ENCODE data around the gene CFAP69. TPM values are rescaled to one million over a fixed set of nuclear protein-coding genes. Genes with fewer than 3 reads are reported as not detected.

The CFAP69 gene
- polyA plus RNA-seq, 1 donor from 2014 or later = 6.2 TPM

GRCh38 chr7:90227259-90227658, 17.7 kb upstream of the CFAP69 start:
- Histone ChIP-seq H3K27me3 (ENCODE audit: insufficient read depth, low read depth, low read length) (no peaks in the 10 kb centered on the region), H3K4me3 (ENCODE audit: low read length) (no peak overlapping the region), H3K79me2 (replicated peaks; ENCODE audit: insufficient read depth, low read length) (no peaks in the 10 kb centered on the region), H3K27ac (ENCODE audit: low read length) (no peak overlapping the region), H3K4me2 (ENCODE audit: low read length) (no peak overlapping the region), H3F3A (ENCODE audit: insufficient read depth, low read length, poor library complexity, severe bottlenecking) (no peaks in the 10 kb centered on the region), H3K36me3 (ENCODE audit: insufficient read depth, low read length) (no peaks in the 10 kb centered on the region), H2AFZ (ENCODE audit: low read depth, low read length) (no peak overlapping the region), H3K9ac (ENCODE audit: low read length) (no peak overlapping the region), H3K9me2 (ENCODE audit: insufficient read depth, low read length) (no peaks in the 10 kb centered on the region), H3K9me3 (ENCODE audit: low read length) (no peaks in the 10 kb centered on the region), H4K20me1 (ENCODE audit: insufficient read depth) (no peaks in the 10 kb centered on the region)
- no peak for TF ChIP-seq EP300 (conservative IDR thresholded peaks at IDR 0.05; ENCODE audit: poor library complexity, severe bottlenecking)
- TF ChIP-seq MXI1 (conservative IDR thresholded peaks at IDR 0.05; ENCODE audit: poor library complexity, severe bottlenecking) = no peak
- TF ChIP-seq, protein P1, sequence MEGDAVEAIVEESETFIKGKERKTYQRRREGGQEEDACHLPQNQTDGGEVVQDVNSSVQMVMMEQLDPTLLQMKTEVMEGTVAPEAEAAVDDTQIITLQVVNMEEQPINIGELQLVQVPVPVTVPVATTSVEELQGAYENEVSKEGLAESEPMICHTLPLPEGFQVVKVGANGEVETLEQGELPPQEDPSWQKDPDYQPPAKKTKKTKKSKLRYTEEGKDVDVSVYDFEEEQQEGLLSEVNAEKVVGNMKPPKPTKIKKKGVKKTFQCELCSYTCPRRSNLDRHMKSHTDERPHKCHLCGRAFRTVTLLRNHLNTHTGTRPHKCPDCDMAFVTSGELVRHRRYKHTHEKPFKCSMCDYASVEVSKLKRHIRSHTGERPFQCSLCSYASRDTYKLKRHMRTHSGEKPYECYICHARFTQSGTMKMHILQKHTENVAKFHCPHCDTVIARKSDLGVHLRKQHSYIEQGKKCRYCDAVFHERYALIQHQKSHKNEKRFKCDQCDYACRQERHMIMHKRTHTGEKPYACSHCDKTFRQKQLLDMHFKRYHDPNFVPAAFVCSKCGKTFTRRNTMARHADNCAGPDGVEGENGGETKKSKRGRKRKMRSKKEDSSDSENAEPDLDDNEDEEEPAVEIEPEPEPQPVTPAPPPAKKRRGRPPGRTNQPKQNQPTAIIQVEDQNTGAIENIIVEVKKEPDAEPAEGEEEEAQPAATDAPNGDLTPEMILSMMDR (IDR thresholded peaks at IDR 0.05; ENCODE audit: poor library complexity, severe bottlenecking) = no peak
- TF ChIP-seq EZH2 (IDR thresholded peaks at IDR 0.05; ENCODE audit: borderline replicate concordance, insufficient read depth, low read length, poor library complexity, severe bottlenecking) = no peak
- no peak for TF ChIP-seq RAD21 (conservative IDR thresholded peaks at IDR 0.05)
- no peak for TF ChIP-seq REST (IDR thresholded peaks at IDR 0.05; ENCODE audit: borderline replicate concordance)
- TF ChIP-seq TAF1 (IDR thresholded peaks at IDR 0.05; ENCODE audit: low read depth) = no peak
- TF ChIP-seq SMC3 (conservative IDR thresholded peaks at IDR 0.05; ENCODE audit: poor library complexity) = no peak
- no peak for TF ChIP-seq POLR2AphosphoS5 (IDR thresholded peaks at IDR 0.05)

- H3K79me2 ChIP-seq (replicated peaks; ENCODE audit: insufficient read depth, low read length) = no peaks in the 10 kb centered on the region
- no peak overlapping the region for H3K4me2 ChIP-seq (ENCODE audit: low read length)
- H3K4me3 ChIP-seq (ENCODE audit: low read length) = no peak overlapping the region
- no peak for TF ChIP-seq MXI1 (conservative IDR thresholded peaks at IDR 0.05; ENCODE audit: poor library complexity, severe bottlenecking)
- TF ChIP-seq, protein P1 (IDR thresholded peaks at IDR 0.05; ENCODE audit: poor library complexity, severe bottlenecking) = no peak
- no peak for TF ChIP-seq EP300 (conservative IDR thresholded peaks at IDR 0.05; ENCODE audit: poor library complexity, severe bottlenecking)
- TF ChIP-seq RAD21 (conservative IDR thresholded peaks at IDR 0.05) = no peak
- H3K9me3 ChIP-seq (ENCODE audit: low read length) = no peaks in the 10 kb centered on the region
- no peak overlapping the region for H2AFZ ChIP-seq (ENCODE audit: low read depth, low read length)
- no peaks in the 10 kb centered on the region for H3K9me2 ChIP-seq (ENCODE audit: insufficient read depth, low read length)
- no peaks in the 10 kb centered on the region for H3K27me3 ChIP-seq (ENCODE audit: insufficient read depth, low read depth, low read length)
- H3F3A ChIP-seq (ENCODE audit: insufficient read depth, low read length, poor library complexity, severe bottlenecking) = no peaks in the 10 kb centered on the region
- no peaks in the 10 kb centered on the region for H3K36me3 ChIP-seq (ENCODE audit: insufficient read depth, low read length)
- H3K9ac ChIP-seq (ENCODE audit: low read length) = no peak overlapping the region
- H4K20me1 ChIP-seq (ENCODE audit: insufficient read depth) = no peaks in the 10 kb centered on the region
- no peak overlapping the region for H3K27ac ChIP-seq (ENCODE audit: low read length)
These were observed 15.3 kb upstream of the CFAP69 start for GRCh38 chr7:90229682-90230081.
